K562 (cell line): ENCODE data around the gene SORBS2. TPM values are rescaled to one million over a fixed set of nuclear protein-coding genes. Genes with fewer than 3 reads are reported as not detected.

Experiments used
- ATAC-seq: fragments of 200-7000 bp; cut with Tn5 transposase; 3 replicates; pipeline ENCODE4 v1.9.1; 2020; ENCODE audit warnings: moderate library complexity
- BruUV-seq: library from RNA; stranded (reverse); fragments of 400-500 nt; replicated peaks from 2 replicates; lab custom pipeline; 2021; lab: Mats Ljungman, UMichigan
- CTCF ChIA-PET: fragments of 300-600 bp; formaldehyde crosslinking; extraction: SDS; loops from one replicate; lab custom pipeline; 2021; ENCODE audit warnings: low intra/inter-chr PET ratio; lab: Yijun Ruan, JAX
- POLR2A ChIA-PET: fragments of 300-600, 350-650 bp; sonication (Branson Sonifier 250); formaldehyde crosslinking; extraction: SDS; loops from one replicate; lab custom pipeline; 2021; ENCODE audit warnings: antibody characterized with exemption, inconsistent platforms; lab: Yijun Ruan, JAX
- DNase-seq, 4 experiments: peaks; one replicate each; pipeline versions ENCODE4 v3.0.0 to v3.0.0-alpha.2; 2011 to 2018; ENCODE audit warnings: low spot score in 3 of 4, mixed read lengths in 3 of 4; ENCODE audit errors: extremely low read depth in 1 of 4
- FAIRE-seq: peaks from 2 replicates; lab custom pipeline; 2011; peaks lifted over from hg19 to GRCh38; lab: Jason Lieb, UNC
- H2AFZ ChIP-seq: 2 replicates; pipeline ENCODE4 v1.6.0; 2011; ENCODE audit warnings: low read depth, low read length, control low read depth, inconsistent platforms
- H3K27ac ChIP-seq: fragments of 200-600 bp; 3 replicates; pipeline ENCODE4 v1.8.0; 2011; ENCODE audit warnings: low read depth, mild to moderate bottlenecking, control low read depth, inconsistent platforms, low read length, moderate library complexity, mixed read lengths; ENCODE audit errors: extremely low read depth
- H3K27me3 ChIP-seq, 2 experiments: fragments of 300-600 bp in 1 of 2; 2 replicates in 1 of 2; 3 replicates in 1 of 2; pipeline versions ENCODE4 v1.6.0 to v1.8.0; 2011; ENCODE audit warnings: inconsistent platforms in 2 of 2, low read length in 2 of 2, mild to moderate bottlenecking in 1 of 2, mixed read lengths in 1 of 2, moderate library complexity in 1 of 2; ENCODE audit not compliant: control insufficient read depth in 2 of 2, insufficient read depth in 2 of 2
- H3K36me3 ChIP-seq: fragments of 300-600 bp; 3 replicates; pipeline ENCODE4 v1.8.0; 2011; ENCODE audit warnings: mild to moderate bottlenecking, low read length, inconsistent platforms; ENCODE audit not compliant: control insufficient read depth, insufficient read depth
- H3K4me1 ChIP-seq, 2 experiments: fragments of 200-600 bp in 1 of 2; replicated peaks in 1 of 2; 2 replicates in 1 of 2; 3 replicates in 1 of 2; pipeline versions ENCODE4 v1.5.1 to v1.8.0; 2011; ENCODE audit warnings: inconsistent platforms in 2 of 2, low read length in 2 of 2, mild to moderate bottlenecking in 1 of 2, mixed read lengths in 1 of 2, moderate library complexity in 1 of 2; ENCODE audit not compliant: control insufficient read depth in 2 of 2, insufficient read depth in 2 of 2
- H3K4me2 ChIP-seq: 2 replicates; pipeline ENCODE4 v1.6.1; 2011; ENCODE audit warnings: low read length, control low read depth, inconsistent platforms, mixed read lengths; ENCODE audit not compliant: insufficient read depth
- H3K4me3 ChIP-seq: fragments of 200-600 bp; sonication (generic), shearing (Covaris generic); 2 replicates; pipeline ENCODE4 v1.5.1; 2016; ENCODE audit warnings: control low read depth, inconsistent platforms
- H3K79me2 ChIP-seq: fragments of 200-600 bp; 3 replicates; pipeline ENCODE4 v1.8.0; 2011; ENCODE audit warnings: low read length, inconsistent platforms; ENCODE audit not compliant: control insufficient read depth, insufficient read depth
- H3K9ac ChIP-seq, 2 experiments: 2 replicates each; pipeline versions ENCODE4 v1.6.0 to v1.6.1; 2011; ENCODE audit warnings: low read depth in 2 of 2, low read length in 2 of 2, control low read depth in 1 of 2, inconsistent platforms in 1 of 2, mild to moderate bottlenecking in 1 of 2, mixed read lengths in 1 of 2; ENCODE audit not compliant: insufficient read depth in 1 of 2
- H3K9me1 ChIP-seq: one replicate; pipeline ENCODE4 v1.6.0; 2011; ENCODE audit warnings: inconsistent platforms, mild to moderate bottlenecking, low read length, moderate library complexity; ENCODE audit not compliant: control insufficient read depth, insufficient read depth
- H3K9me3 ChIP-seq: replicated peaks from 2 replicates; pipeline ENCODE4 v1.5.1; 2011; ENCODE audit warnings: low read depth, low read length, inconsistent platforms; ENCODE audit not compliant: control insufficient read depth, insufficient read depth
- H4K20me1 ChIP-seq: replicated peaks from 2 replicates; pipeline ENCODE4 v1.6.1; 2011; ENCODE audit warnings: low read length, inconsistent platforms, mixed read lengths; ENCODE audit not compliant: control insufficient read depth, insufficient read depth
- CREM ChIP-seq: IDR thresholded peaks from 2 replicates; pipeline ENCODE4 v1.6.1; 2014; ENCODE audit warnings: antibody characterized with exemption, low read depth
- DLX4 ChIP-seq: fragments of 250-450 bp; sonication (Bioruptor Pico); IDR thresholded peaks from 2 replicates; pipeline ENCODE4 v1.6.1; 2021; ENCODE audit warnings: mild to moderate bottlenecking
- FOS ChIP-seq: IDR thresholded peaks from 3 replicates; pipeline ENCODE4 v1.6.1; 2011; ENCODE audit not compliant: insufficient read length; ENCODE audit errors: extremely low read depth
- RFX5 ChIP-seq: IDR thresholded peaks from 2 replicates; pipeline ENCODE4 v1.6.1; 2011; ENCODE audit warnings: low read depth, mild to moderate bottlenecking, improper control_type of control experiment, low read length
- SP2 ChIP-seq: IDR thresholded peaks from 2 replicates; pipeline ENCODE4 v1.6.1; 2011; ENCODE audit warnings: mild to moderate bottlenecking, low read depth, low read length, moderate library complexity; ENCODE audit not compliant: poor library complexity, severe bottlenecking; ENCODE audit errors: extremely low read depth
- ZBTB1 ChIP-seq: sonication (generic); formaldehyde crosslinking; IDR thresholded peaks from 2 replicates; pipeline ENCODE4 v1.8.1; 2023; ENCODE audit warnings: missing genetic modification reagents, low read depth, mild to moderate bottlenecking, borderline replicate concordance
- ZFX ChIP-seq: sonication (generic); formaldehyde crosslinking; IDR thresholded peaks from 2 replicates; pipeline ENCODE4 v1.8.0; 2022; ENCODE audit warnings: mild to moderate bottlenecking, missing genetic modification reagents, moderate library complexity
- ZNF655 ChIP-seq: fragments of 250-450 bp; sonication (Bioruptor Pico); IDR thresholded peaks from 2 replicates; pipeline ENCODE4 v1.5.0; 2021
- ZNF764 ChIP-seq: fragments of 250-450 bp; sonication (Bioruptor Pico); IDR thresholded peaks from 2 replicates; pipeline ENCODE4 v1.4.0; 2020; ENCODE audit warnings: low read depth, mild to moderate bottlenecking, moderate library complexity
- WGBS: fragments of 100-300 bp; shearing (Covaris generic); methylation state at CpG from one replicate; pipeline ENCODE4 v1.1.6; 2016; ENCODE audit warnings: low coverage, mixed read lengths; ENCODE audit not compliant: insufficient coverage; ENCODE audit errors: missing lambda C conversion rate; 5-methylcytosine and 5-hydroxymethylcytosine counted together
- in situ Hi-C: fragments of 300-500 bp; cut with MboI; formaldehyde crosslinking; loops from 4 replicates; pipeline ENCODE4 v1.15.0; 2018; ENCODE audit warnings: inconsistent platforms, mixed read lengths
- intact Hi-C: fragments of 100-400 bp; cut with micrococcal nuclease; formaldehyde crosslinking; loops from 2 replicates; pipeline ENCODE4 v1.14.2; 2022
- polyA plus RNA-seq, 8 experiments: library from polyadenylated mRNA; depleted of rRNA in 4 of 8; stranded (reverse) in 5 of 8; unstranded in 3 of 8; fragments of >200 nt; fragmentation: Nextera tagmentation in 2 of 8; fragmentation: Illumina TruSeq in 1 of 8; extraction: Ambion mirVana in 2 of 8; extraction: Trizol in 1 of 8; gene quantifications; 2 replicates each; pipeline versions ENCODE4 v1.2.1 to v1.2.3, GENCODE V29; 2011 to 2014; ENCODE audit warnings: inconsistent platforms in 1 of 8, missing spikeins in 1 of 8
- total RNA-seq, 7 experiments: library from RNA; depleted of rRNA in 6 of 7; stranded (reverse); fragments of >200 nt in 6 of 7; fragmentation: Illumina TruSeq in 2 of 7; extraction: Trizol in 2 of 7; gene quantifications; 2 replicates each; pipeline versions ENCODE4 v1.2.1 to v1.2.3, GENCODE V29; 2011 to 2021; ENCODE audit warnings: low replicate concordance in 1 of 7
- TF ChIP-seq, protein P1 (sequence below): fragments of 250-450 bp; sonication (Bioruptor Pico); IDR thresholded peaks from 2 replicates; pipeline ENCODE4 v1.5.0; 2022; ENCODE audit warnings: mild to moderate bottlenecking
- TF ChIP-seq, protein P2 (sequence below): fragments of 450-650 bp; IDR thresholded peaks from 2 replicates; pipeline ENCODE4 v1.6.1; 2016; ENCODE audit warnings: antibody characterized with exemption
- TF ChIP-seq, protein P3 (sequence below): fragments of 450-650 bp; formaldehyde crosslinking; IDR thresholded peaks from 2 replicates; pipeline ENCODE4 v1.4.0; 2020; ENCODE audit warnings: mild to moderate bottlenecking, moderate library complexity

The SORBS2 gene
- total and polyA plus RNA-seq, 9 of the 15 experiments (the other 6 are each of a cell fraction or from before 2014, with no cell fraction given), result 0.29 TPM; not detected in 8

GRCh38 chr4:185550933-185551332 is 261.1 kb downstream of the SORBS2 start (continued):
- TF ChIP-seq DLX4 (CRISPR knock-in tag) (no peak), SP2 (no peak)

DNA sequence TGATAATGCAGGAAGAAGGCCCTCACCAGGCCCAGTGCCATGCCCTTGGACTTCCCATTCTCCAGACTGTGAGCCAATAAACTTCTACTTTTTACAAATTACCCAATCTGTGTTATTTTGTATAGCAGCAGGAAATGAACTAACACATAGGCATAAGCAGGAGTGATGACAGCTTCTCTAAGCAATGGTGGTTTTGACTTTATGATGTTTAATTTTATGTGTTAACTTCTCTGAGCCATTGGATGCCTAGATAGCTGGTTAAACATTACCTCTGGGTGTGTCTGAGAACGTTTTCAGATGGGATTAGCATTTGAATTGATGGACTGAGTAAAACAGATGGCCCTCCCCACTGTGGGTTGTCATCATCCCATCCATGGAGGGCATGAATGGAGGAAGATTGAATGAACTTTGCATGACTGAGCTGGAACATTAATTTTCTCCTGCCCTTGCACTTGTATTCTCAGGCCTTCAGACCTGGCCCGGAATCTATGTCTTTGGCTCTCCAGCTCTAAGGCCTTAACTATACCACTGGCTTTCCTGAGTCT is 262.8 kb downstream of the SORBS2 start:
- Histone ChIP-seq H3K9me1 (no peaks in the 10 kb centered on the region), H3K27ac (no peak overlapping the region), H3K27me3 (peaks cover 6 to 16% of the 10 kb centered on the region in 2 experiments; a peak in 4 of 5 replicates), H3K4me2 (no peak overlapping the region), H2AFZ (no peak overlapping the region), H3K9me3 (no peaks in the 10 kb centered on the region), H3K79me2 (no peaks in the 10 kb centered on the region), H3K36me3 (no peaks in the 10 kb centered on the region), H3K4me3 (no peak overlapping the region), H4K20me1 (no peaks in the 10 kb centered on the region), H3K9ac (no peak overlapping the region), H3K4me1 (no peaks in the 10 kb centered on the region)
- no peak for FAIRE-seq
- ATAC-seq, result no peak
- in situ Hi-C loops, result no loop called here
- TF ChIP-seq, protein P1, sequence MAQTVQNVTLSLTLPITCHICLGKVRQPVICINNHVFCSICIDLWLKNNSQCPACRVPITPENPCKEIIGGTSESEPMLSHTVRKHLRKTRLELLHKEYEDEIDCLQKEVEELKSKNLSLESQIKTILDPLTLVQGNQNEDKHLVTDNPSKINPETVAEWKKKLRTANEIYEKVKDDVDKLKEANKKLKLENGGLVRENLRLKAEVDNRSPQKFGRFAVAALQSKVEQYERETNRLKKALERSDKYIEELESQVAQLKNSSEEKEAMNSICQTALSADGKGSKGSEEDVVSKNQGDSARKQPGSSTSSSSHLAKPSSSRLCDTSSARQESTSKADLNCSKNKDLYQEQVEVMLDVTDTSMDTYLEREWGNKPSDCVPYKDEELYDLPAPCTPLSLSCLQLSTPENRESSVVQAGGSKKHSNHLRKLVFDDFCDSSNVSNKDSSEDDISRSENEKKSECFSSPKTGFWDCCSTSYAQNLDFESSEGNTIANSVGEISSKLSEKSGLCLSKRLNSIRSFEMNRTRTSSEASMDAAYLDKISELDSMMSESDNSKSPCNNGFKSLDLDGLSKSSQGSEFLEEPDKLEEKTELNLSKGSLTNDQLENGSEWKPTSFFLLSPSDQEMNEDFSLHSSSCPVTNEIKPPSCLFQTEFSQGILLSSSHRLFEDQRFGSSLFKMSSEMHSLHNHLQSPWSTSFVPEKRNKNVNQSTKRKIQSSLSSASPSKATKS, result no peak
- TF ChIP-seq, protein P2, sequence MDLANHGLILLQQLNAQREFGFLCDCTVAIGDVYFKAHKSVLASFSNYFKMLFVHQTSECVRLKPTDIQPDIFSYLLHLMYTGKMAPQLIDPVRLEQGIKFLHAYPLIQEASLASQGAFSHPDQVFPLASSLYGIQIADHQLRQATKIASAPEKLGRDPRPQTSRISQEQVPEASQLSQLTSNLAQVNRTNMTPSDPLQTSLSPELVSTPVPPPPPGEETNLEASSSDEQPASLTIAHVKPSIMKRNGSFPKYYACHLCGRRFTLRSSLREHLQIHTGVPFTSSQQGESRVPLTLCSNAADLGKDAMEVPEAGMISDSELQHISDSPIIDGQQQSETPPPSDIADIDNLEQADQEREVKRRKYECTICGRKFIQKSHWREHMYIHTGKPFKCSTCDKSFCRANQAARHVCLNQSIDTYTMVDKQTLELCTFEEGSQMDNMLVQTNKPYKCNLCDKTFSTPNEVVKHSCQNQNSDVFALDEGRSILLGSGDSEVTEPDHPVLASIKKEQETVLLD, result no peak
- TF ChIP-seq ZNF655 (CRISPR knock-in tag) (no peak), RFX5 (no peak), ZBTB1 (CRISPR knock-in tag) (no peak), ZNF764 (CRISPR knock-in tag) (no peak), FOS (no peak), CREM (no peak), ZFX (CRISPR knock-in tag) (no peak)
- TF ChIP-seq, protein P3, sequence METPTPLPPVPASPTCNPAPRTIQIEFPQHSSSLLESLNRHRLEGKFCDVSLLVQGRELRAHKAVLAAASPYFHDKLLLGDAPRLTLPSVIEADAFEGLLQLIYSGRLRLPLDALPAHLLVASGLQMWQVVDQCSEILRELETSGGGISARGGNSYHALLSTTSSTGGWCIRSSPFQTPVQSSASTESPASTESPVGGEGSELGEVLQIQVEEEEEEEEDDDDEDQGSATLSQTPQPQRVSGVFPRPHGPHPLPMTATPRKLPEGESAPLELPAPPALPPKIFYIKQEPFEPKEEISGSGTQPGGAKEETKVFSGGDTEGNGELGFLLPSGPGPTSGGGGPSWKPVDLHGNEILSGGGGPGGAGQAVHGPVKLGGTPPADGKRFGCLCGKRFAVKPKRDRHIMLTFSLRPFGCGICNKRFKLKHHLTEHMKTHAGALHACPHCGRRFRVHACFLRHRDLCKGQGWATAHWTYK (CRISPR knock-in tag), result no peak
- no peak for DNase-seq
- WGBS, result 0% methylated on average over 2 of the region's 2 CpGs
- ChIA-PET CTCF (no interaction called here), POLR2A (interaction anchor here (0.6 kb wide), 1 partner anchor 128 kb away, joined by 3 read pairs; no protein-coding TSS in a partner anchor)
- no TSS peak for BruUV-seq
- intact Hi-C loops, result no loop called here
